Karpas-422 (cell line): ENCODE measurements around the gene U2AF1L4. TPM values are rescaled to one million over a fixed set of nuclear protein-coding genes. Genes with fewer than 3 reads are reported as not detected.

ENCODE experiments used
- DNase-seq: peaks from one replicate; pipeline ENCODE4 v3.0.0-alpha.2; 2015
- H2AFZ ChIP-seq: fragments of 200-600 bp; sonication (generic); 2 replicates; pipeline ENCODE4 v1.6.1; 2014; ENCODE audit warnings: antibody characterized with exemption, low read length, mixed read lengths
- H3K27ac ChIP-seq: fragments of 200-600 bp; sonication (generic); 2 replicates; pipeline ENCODE4 v1.5.1; 2014; ENCODE audit warnings: mild to moderate bottlenecking, low read length, moderate library complexity
- H3K27me3 ChIP-seq: fragments of 200-600 bp; sonication (generic); 2 replicates; pipeline ENCODE4 v1.6.1; 2014; ENCODE audit warnings: low read length, mixed read lengths
- H3K36me3 ChIP-seq: fragments of 200-600 bp; sonication (generic); 2 replicates; pipeline ENCODE4 v1.6.1; 2014; ENCODE audit warnings: low read length, mixed read lengths; ENCODE audit not compliant: insufficient read depth
- H3K4me1 ChIP-seq: fragments of 200-600 bp; sonication (generic); 2 replicates; pipeline ENCODE4 v1.6.1; 2014; ENCODE audit warnings: mild to moderate bottlenecking, low read length, mixed read lengths
- H3K4me2 ChIP-seq: fragments of 200-600 bp; sonication (generic); 2 replicates; pipeline ENCODE4 v1.6.1; 2014; ENCODE audit warnings: low read length, low read depth, mild to moderate bottlenecking; ENCODE audit not compliant: poor library complexity, severe bottlenecking
- H3K4me3 ChIP-seq: fragments of 200-600 bp; sonication (generic); 2 replicates; pipeline ENCODE4 v1.5.1; 2014; ENCODE audit warnings: mild to moderate bottlenecking, antibody characterized with exemption, low read length, mixed read lengths
- H3K79me2 ChIP-seq: fragments of 200-600 bp; sonication (generic); 2 replicates; pipeline ENCODE4 v1.6.1; 2014; ENCODE audit warnings: mild to moderate bottlenecking, low read length, mixed read lengths
- H3K9ac ChIP-seq: fragments of 200-600 bp; sonication (generic); 2 replicates; pipeline ENCODE4 v1.6.0; 2014; ENCODE audit warnings: low read length
- H3K9me2 ChIP-seq: fragments of 200-600 bp; sonication (generic), shearing (Covaris generic); replicated peaks from 2 replicates; pipeline ENCODE4 v1.6.0; 2014; ENCODE audit warnings: mild to moderate bottlenecking, low read length, moderate library complexity; ENCODE audit not compliant: insufficient read depth
- H3K9me3 ChIP-seq: fragments of 300-700, 200-600 bp; sonication (generic); 2 replicates; pipeline ENCODE4 v1.6.1; 2014; ENCODE audit warnings: low read length, mixed read lengths
- H4K20me1 ChIP-seq: fragments of 200-600 bp; sonication (generic); 2 replicates; pipeline ENCODE4 v1.6.1; 2014; ENCODE audit warnings: mild to moderate bottlenecking, antibody characterized with exemption, low read length, low read depth; ENCODE audit not compliant: insufficient read depth
- total RNA-seq: library from RNA; depleted of rRNA; stranded (reverse); fragments of >200 nt; shearing (Covaris generic); gene quantifications from 2 replicates; pipeline ENCODE4 v1.2.3, GENCODE V29; 2014; ENCODE audit warnings: low replicate concordance

The U2AF1L4 gene
- total RNA-seq, 1 experiment from 2014 or later, result 50.4 TPM

GRCh38 chr19:35782589-35782988 is 37.4 kb upstream of the U2AF1L4 start:
- no peaks in the 10 kb centered on the region for H3K9me3 ChIP-seq
- no peak overlapping the region for H3K4me3 ChIP-seq
- H2AFZ ChIP-seq, result no peak overlapping the region
- H3K27ac ChIP-seq, result no peak overlapping the region
- H3K4me2 ChIP-seq, result no peak overlapping the region
- H4K20me1 ChIP-seq, result no peaks in the 10 kb centered on the region
- no peak overlapping the region for H3K9ac ChIP-seq
- H3K27me3 ChIP-seq, result no peaks in the 10 kb centered on the region
- H3K9me2 ChIP-seq, result no peaks in the 10 kb centered on the region
- no peak for DNase-seq
- no peaks in the 10 kb centered on the region for H3K79me2 ChIP-seq
- H3K36me3 ChIP-seq, result no peaks in the 10 kb centered on the region
- H3K4me1 ChIP-seq, result no peaks in the 10 kb centered on the region

- Histone ChIP-seq H4K20me1 (no peaks in the 10 kb centered on the region), H3K9me2 (no peaks in the 10 kb centered on the region), H2AFZ (no peak overlapping the region), H3K9ac (no peak overlapping the region), H3K9me3 (no peaks in the 10 kb centered on the region), H3K27me3 (no peaks in the 10 kb centered on the region), H3K36me3 (no peaks in the 10 kb centered on the region), H3K27ac (no peak overlapping the region), H3K79me2 (no peaks in the 10 kb centered on the region), H3K4me2 (no peak overlapping the region), H3K4me3 (no peak overlapping the region), H3K4me1 (peaks cover under 1% of the 10 kb centered on the region)
- DNase-seq, result no peak
These were observed 36.4 kb upstream of the U2AF1L4 start for GRCh38 chr19:35781650-35782049.

DNA sequence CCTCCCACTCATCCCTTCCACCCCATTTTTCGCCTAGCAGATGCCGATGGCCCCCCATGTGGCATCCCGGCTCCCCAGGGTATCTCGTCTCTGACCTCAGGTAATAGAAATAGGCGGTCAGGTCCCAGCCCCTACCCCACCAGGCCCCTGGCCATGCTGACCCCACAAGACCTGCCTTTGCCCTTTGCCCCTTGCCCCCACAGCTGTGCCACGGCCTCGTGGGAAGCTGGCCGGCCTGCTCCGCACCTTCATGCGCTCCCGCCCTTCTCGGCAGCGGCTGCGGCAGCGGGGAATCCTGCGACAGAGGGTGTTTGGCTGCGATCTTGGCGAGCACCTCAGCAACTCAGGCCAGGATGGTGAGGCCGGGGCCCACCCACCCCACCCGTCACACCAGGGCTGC is 35.5 kb upstream of the U2AF1L4 start:
- no peak overlapping the region for H3K4me3 ChIP-seq
- no peak overlapping the region for H3K4me2 ChIP-seq
- no peak overlapping the region for H3K27ac ChIP-seq
- H3K27me3 ChIP-seq, result no peaks in the 10 kb centered on the region
- no peaks in the 10 kb centered on the region for H4K20me1 ChIP-seq
- no peak for DNase-seq
- peaks cover 6% of the 10 kb centered on the region; the same call in 1 of the 2 replicates for H3K79me2 ChIP-seq
- no peaks in the 10 kb centered on the region for H3K9me3 ChIP-seq
- no peaks in the 10 kb centered on the region for H3K9me2 ChIP-seq
- peaks cover 8% of the 10 kb centered on the region for H3K4me1 ChIP-seq
- no peaks in the 10 kb centered on the region for H3K36me3 ChIP-seq
- no peak overlapping the region for H2AFZ ChIP-seq
- H3K9ac ChIP-seq, result no peak overlapping the region

- Histone ChIP-seq H3K9me3 (no peaks in the 10 kb centered on the region), H2AFZ (no peak overlapping the region), H4K20me1 (no peaks in the 10 kb centered on the region), H3K27me3 (no peaks in the 10 kb centered on the region), H3K9me2 (no peaks in the 10 kb centered on the region), H3K79me2 (peaks cover 6% of the 10 kb centered on the region; the same call in 1 of the 2 replicates), H3K27ac (no peak overlapping the region), H3K36me3 (no peaks in the 10 kb centered on the region), H3K4me2 (no peak overlapping the region), H3K4me3 (no peak overlapping the region), H3K4me1 (peaks cover 8% of the 10 kb centered on the region), H3K9ac (no peak overlapping the region)
- no peak for DNase-seq
These were observed 34.8 kb upstream of the U2AF1L4 start for GRCh38 chr19:35780058-35780457.

GRCh38 chr19:35779033-35779432 is 33.8 kb upstream of the U2AF1L4 start:
- no peak for DNase-seq
- Histone ChIP-seq H3K9ac (no peak overlapping the region), H3K9me3 (no peaks in the 10 kb centered on the region), H3K4me1 (peaks cover 12% of the 10 kb centered on the region), H3K36me3 (no peaks in the 10 kb centered on the region), H3K9me2 (no peaks in the 10 kb centered on the region), H3K4me3 (no peak overlapping the region), H2AFZ (no peak overlapping the region), H3K79me2 (peaks cover 6% of the 10 kb centered on the region; the same call in 1 of the 2 replicates), H3K27me3 (no peaks in the 10 kb centered on the region), H4K20me1 (no peaks in the 10 kb centered on the region), H3K27ac (no peak overlapping the region), H3K4me2 (no peak overlapping the region)

DNA sequence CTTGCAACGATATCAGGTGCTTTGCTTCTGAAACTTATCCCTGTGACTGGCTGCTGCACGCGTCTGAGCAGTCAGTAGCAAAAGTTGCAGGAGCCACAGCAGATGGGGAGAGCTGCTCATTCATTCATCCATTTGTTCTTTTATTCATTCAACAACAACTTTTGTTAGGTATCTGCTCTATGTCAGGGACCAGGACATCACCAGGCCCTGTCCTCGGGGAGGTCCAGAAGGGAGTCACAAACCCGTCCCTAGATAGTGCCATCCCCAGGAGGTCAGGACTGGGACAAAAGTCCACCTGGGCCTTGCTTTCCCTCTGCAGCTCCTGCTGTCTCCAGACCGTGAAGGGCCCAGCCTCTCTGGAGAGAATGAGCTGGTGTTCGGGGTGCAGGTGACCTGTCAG is 32.7 kb upstream of the U2AF1L4 start:
- peaks cover 12% of the 10 kb centered on the region for H3K4me1 ChIP-seq
- DNase-seq, result no peak
- H3K9me2 ChIP-seq, result no peaks in the 10 kb centered on the region
- H3K79me2 ChIP-seq, result peaks cover 6% of the 10 kb centered on the region; the same call in 1 of the 2 replicates
- H4K20me1 ChIP-seq, result 0 out of 2 replicates have a peak, but pooled peaks cover 4% of the 10 kb centered on the region
- H3K27ac ChIP-seq, result no peak overlapping the region
- H3K9ac ChIP-seq, result no peak overlapping the region
- no peaks in the 10 kb centered on the region for H3K9me3 ChIP-seq
- H3K36me3 ChIP-seq, result no peaks in the 10 kb centered on the region
- no peak overlapping the region for H2AFZ ChIP-seq
- H3K27me3 ChIP-seq, result no peaks in the 10 kb centered on the region
- no peak overlapping the region for H3K4me3 ChIP-seq
- no peak overlapping the region for H3K4me2 ChIP-seq

DNA sequence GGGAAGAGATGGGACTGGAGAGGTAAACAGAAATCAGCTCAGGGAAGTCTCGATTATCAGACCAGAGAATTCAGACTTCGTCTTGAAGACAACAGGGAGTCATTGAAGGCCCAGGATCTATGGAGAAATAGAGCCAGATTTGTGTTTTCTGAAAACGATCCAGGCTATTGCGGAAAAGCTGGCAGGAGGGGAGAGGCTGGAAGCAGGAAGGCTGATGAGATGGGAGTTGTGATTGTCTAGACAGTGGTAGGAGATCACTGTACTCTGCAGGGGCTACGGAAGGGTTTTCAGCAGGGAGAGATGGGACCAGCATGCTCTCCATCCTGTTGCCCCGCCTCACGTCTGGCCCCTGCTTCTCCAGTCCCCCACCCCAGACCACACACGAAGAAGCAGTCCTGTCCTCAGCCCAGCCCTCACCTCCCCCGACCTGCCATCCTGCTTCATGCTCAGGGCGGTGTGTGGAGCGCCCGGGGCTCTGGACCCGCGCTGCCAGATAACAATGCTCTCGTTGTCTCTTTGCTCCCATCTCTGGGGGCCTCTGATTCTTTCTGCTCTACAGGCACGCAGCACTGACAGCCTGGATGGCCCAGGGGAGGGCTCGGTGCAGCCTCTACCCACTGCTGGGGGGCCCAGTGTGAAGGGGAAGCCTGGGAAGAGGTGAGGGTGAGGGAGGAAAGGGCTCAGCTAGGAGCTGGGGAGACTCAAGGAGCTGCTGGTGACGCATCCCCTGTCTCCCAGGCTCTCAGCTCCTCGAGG is 32.0 kb upstream of the U2AF1L4 start:
- H3K4me1 ChIP-seq, result peaks cover 12% of the 10 kb centered on the region
- no peaks in the 10 kb centered on the region for H3K36me3 ChIP-seq
- no peak overlapping the region for H3K4me2 ChIP-seq
- peaks cover 6% of the 10 kb centered on the region; the same call in 1 of the 2 replicates for H3K79me2 ChIP-seq
- peak overlapping the region; percentile 89 for H3K9ac ChIP-seq
- no peak overlapping the region for H3K4me3 ChIP-seq
- H4K20me1 ChIP-seq, result 0 out of 2 replicates have a peak, but pooled peaks cover 6% of the 10 kb centered on the region
- DNase-seq, result no peak
- no peaks in the 10 kb centered on the region for H3K27me3 ChIP-seq
- H2AFZ ChIP-seq, result no peak overlapping the region
- H3K9me3 ChIP-seq, result no peaks in the 10 kb centered on the region
- H3K9me2 ChIP-seq, result no peaks in the 10 kb centered on the region
- no peak overlapping the region for H3K27ac ChIP-seq

DNA sequence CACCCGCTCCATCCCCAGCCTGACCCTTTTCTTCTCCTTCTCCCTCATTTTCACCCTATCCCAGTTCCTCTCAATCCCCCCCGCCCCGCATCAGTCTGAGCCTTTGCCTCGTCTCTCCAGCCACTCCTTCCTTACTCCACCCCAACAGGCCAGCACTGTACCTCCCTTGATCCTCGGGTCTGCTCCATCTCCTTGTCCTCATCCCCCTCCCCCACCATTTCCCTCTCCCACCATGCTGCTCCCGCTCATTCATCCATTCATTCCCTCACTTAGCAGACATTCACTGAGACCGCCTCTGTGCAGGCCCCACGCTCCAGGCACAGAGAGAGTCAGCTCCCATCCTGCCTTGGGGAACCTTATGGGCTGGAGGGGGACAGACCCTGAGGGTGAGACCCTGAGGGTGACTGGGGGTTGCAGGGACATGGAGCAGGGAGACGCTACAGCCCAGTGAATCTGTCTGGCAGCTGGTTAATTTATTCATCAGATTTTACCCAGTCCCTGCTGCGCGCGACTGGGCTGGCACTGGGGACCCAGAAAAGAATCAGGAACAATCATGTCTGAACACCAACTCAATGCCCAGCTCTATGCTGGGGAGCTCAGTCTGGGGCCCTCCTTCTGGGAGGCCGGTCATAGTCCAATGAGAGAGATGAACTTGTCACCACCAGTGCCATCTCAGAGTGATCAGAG is 31.0 kb upstream of the U2AF1L4 start:
- Histone ChIP-seq H3K4me2 (peak overlapping the region; percentile 75), H3K36me3 (no peaks in the 10 kb centered on the region), H3K9me2 (no peaks in the 10 kb centered on the region), H3K4me1 (peaks cover 12% of the 10 kb centered on the region), H3K4me3 (peak overlapping the region; percentile 90), H3K27ac (0 out of 2 replicates have a peak overlapping the region, but pooled peaks have one; percentile 22), H4K20me1 (0 out of 2 replicates have a peak, but pooled peaks cover 6% of the 10 kb centered on the region), H3K27me3 (no peaks in the 10 kb centered on the region), H3K79me2 (peaks cover 6% of the 10 kb centered on the region; the same call in 1 of the 2 replicates), H3K9ac (peak overlapping the region; percentile 89), H3K9me3 (no peaks in the 10 kb centered on the region), H2AFZ (no peak overlapping the region; the same call in 1 of the 2 replicates)
- no peak for DNase-seq
